Measurements from ENCODE around the gene FNIP2. TPM values are rescaled to one million over a fixed set of nuclear protein-coding genes. Genes with fewer than 3 reads are reported as not detected.
A peak's percentile ranks its signal among the peaks of the same experiment; 100 is the strongest.

FNIP2 gene
- total RNA-seq, 1 experiment from 2014 or later: 0.56 TPM

- H4K20me1 ChIP-seq (ENCODE audit: insufficient read depth, low read depth, low read length): no peaks in the 10 kb centered on the region
- no peak overlapping the region for H3K9ac ChIP-seq (ENCODE audit: low read length)
- H2AFZ ChIP-seq (ENCODE audit: low read length): no peak overlapping the region
- no peaks in the 10 kb centered on the region for H3K27me3 ChIP-seq (ENCODE audit: low read length)
- no peaks in the 10 kb centered on the region for H3K4me1 ChIP-seq (ENCODE audit: low read length)
- no peak for DNase-seq
- no peaks in the 10 kb centered on the region for H3K79me2 ChIP-seq (ENCODE audit: low read length)
- H3K9me3 ChIP-seq (ENCODE audit: low read length): no peaks in the 10 kb centered on the region
- no peaks in the 10 kb centered on the region for H3K9me2 ChIP-seq (replicated peaks; ENCODE audit: insufficient read depth, low read length)
- H3K27ac ChIP-seq (ENCODE audit: low read length): no peak overlapping the region
- H3K36me3 ChIP-seq (ENCODE audit: insufficient read depth, low read length): no peaks in the 10 kb centered on the region
- no peak overlapping the region for H3K4me2 ChIP-seq (ENCODE audit: low read depth, low read length, poor library complexity, severe bottlenecking)
- H3K4me3 ChIP-seq (ENCODE audit: low read length): no peak overlapping the region
These were observed 80.9 kb downstream of the FNIP2 start for GRCh38 chr4:158849681-158850080.

- H3K4me2 ChIP-seq (ENCODE audit: low read depth, low read length, poor library complexity, severe bottlenecking): no peak overlapping the region
- DNase-seq: no peak
- no peaks in the 10 kb centered on the region for H4K20me1 ChIP-seq (ENCODE audit: insufficient read depth, low read depth, low read length)
- no peaks in the 10 kb centered on the region for H3K4me1 ChIP-seq (ENCODE audit: low read length)
- no peaks in the 10 kb centered on the region for H3K36me3 ChIP-seq (ENCODE audit: insufficient read depth, low read length)
- H3K9me2 ChIP-seq (replicated peaks; ENCODE audit: insufficient read depth, low read length): no peaks in the 10 kb centered on the region
- no peak overlapping the region for H3K4me3 ChIP-seq (ENCODE audit: low read length)
- H2AFZ ChIP-seq (ENCODE audit: low read length): no peak overlapping the region
- no peak overlapping the region for H3K27ac ChIP-seq (ENCODE audit: low read length)
- H3K9ac ChIP-seq (ENCODE audit: low read length): no peak overlapping the region
- H3K27me3 ChIP-seq (ENCODE audit: low read length): no peaks in the 10 kb centered on the region
- no peaks in the 10 kb centered on the region for H3K9me3 ChIP-seq (ENCODE audit: low read length)
- no peaks in the 10 kb centered on the region for H3K79me2 ChIP-seq (ENCODE audit: low read length)
These were observed 81.5 kb downstream of the FNIP2 start for GRCh38 chr4:158850371-158850770.

GRCh38 chr4:158850800-158851644, 82.2 kb downstream of the FNIP2 start:
- no peak overlapping the region for H3K4me3 ChIP-seq (ENCODE audit: low read length)
- H3K4me1 ChIP-seq (ENCODE audit: low read length): no peaks in the 10 kb centered on the region
- H3K9me3 ChIP-seq (ENCODE audit: low read length): no peaks in the 10 kb centered on the region
- no peak overlapping the region for H2AFZ ChIP-seq (ENCODE audit: low read length)
- no peaks in the 10 kb centered on the region for H4K20me1 ChIP-seq (ENCODE audit: insufficient read depth, low read depth, low read length)
- H3K27ac ChIP-seq (ENCODE audit: low read length): no peak overlapping the region
- H3K9me2 ChIP-seq (replicated peaks; ENCODE audit: insufficient read depth, low read length): no peaks in the 10 kb centered on the region
- H3K79me2 ChIP-seq (ENCODE audit: low read length): no peaks in the 10 kb centered on the region
- no peaks in the 10 kb centered on the region for H3K36me3 ChIP-seq (ENCODE audit: insufficient read depth, low read length)
- H3K4me2 ChIP-seq (ENCODE audit: low read depth, low read length, poor library complexity, severe bottlenecking): no peak overlapping the region
- H3K27me3 ChIP-seq (ENCODE audit: low read length): no peaks in the 10 kb centered on the region
- no peak overlapping the region for H3K9ac ChIP-seq (ENCODE audit: low read length)
- peak; percentile 72 for DNase-seq

- H3K4me3 ChIP-seq (ENCODE audit: low read length): no peak overlapping the region
- H3K9me2 ChIP-seq (replicated peaks; ENCODE audit: insufficient read depth, low read length): no peaks in the 10 kb centered on the region
- no peak overlapping the region for H3K27ac ChIP-seq (ENCODE audit: low read length)
- H3K4me2 ChIP-seq (ENCODE audit: low read depth, low read length, poor library complexity, severe bottlenecking): no peak overlapping the region
- no peak for DNase-seq
- H4K20me1 ChIP-seq (ENCODE audit: insufficient read depth, low read depth, low read length): no peaks in the 10 kb centered on the region
- H3K79me2 ChIP-seq (ENCODE audit: low read length): no peaks in the 10 kb centered on the region
- no peaks in the 10 kb centered on the region for H3K27me3 ChIP-seq (ENCODE audit: low read length)
- no peak overlapping the region for H3K9ac ChIP-seq (ENCODE audit: low read length)
- no peaks in the 10 kb centered on the region for H3K36me3 ChIP-seq (ENCODE audit: insufficient read depth, low read length)
- no peaks in the 10 kb centered on the region for H3K9me3 ChIP-seq (ENCODE audit: low read length)
- H2AFZ ChIP-seq (ENCODE audit: low read length): no peak overlapping the region
- no peaks in the 10 kb centered on the region for H3K4me1 ChIP-seq (ENCODE audit: low read length)
These were observed 85.4 kb downstream of the FNIP2 start for GRCh38 chr4:158854236-158854635.

GRCh38 chr4:158856852-158857251, 88.0 kb downstream of the FNIP2 start:
- Histone ChIP-seq H3K27me3 (ENCODE audit: low read length) (no peaks in the 10 kb centered on the region), H3K4me3 (ENCODE audit: low read length) (no peak overlapping the region), H3K79me2 (ENCODE audit: low read length) (no peaks in the 10 kb centered on the region), H3K9me3 (ENCODE audit: low read length) (no peaks in the 10 kb centered on the region), H4K20me1 (ENCODE audit: insufficient read depth, low read depth, low read length) (no peaks in the 10 kb centered on the region), H3K9ac (ENCODE audit: low read length) (no peak overlapping the region), H3K4me2 (ENCODE audit: low read depth, low read length, poor library complexity, severe bottlenecking) (no peak overlapping the region), H3K36me3 (ENCODE audit: insufficient read depth, low read length) (no peaks in the 10 kb centered on the region), H2AFZ (ENCODE audit: low read length) (no peak overlapping the region), H3K27ac (ENCODE audit: low read length) (no peak overlapping the region), H3K9me2 (replicated peaks; ENCODE audit: insufficient read depth, low read length) (no peaks in the 10 kb centered on the region), H3K4me1 (ENCODE audit: low read length) (no peaks in the 10 kb centered on the region)
- peak; percentile 75 for DNase-seq

- H3K36me3 ChIP-seq (ENCODE audit: insufficient read depth, low read length): no peaks in the 10 kb centered on the region
- H3K9me2 ChIP-seq (replicated peaks; ENCODE audit: insufficient read depth, low read length): no peaks in the 10 kb centered on the region
- no peak overlapping the region for H3K9ac ChIP-seq (ENCODE audit: low read length)
- H3K27me3 ChIP-seq (ENCODE audit: low read length): no peaks in the 10 kb centered on the region
- H3K79me2 ChIP-seq (ENCODE audit: low read length): no peaks in the 10 kb centered on the region
- no peaks in the 10 kb centered on the region for H3K4me1 ChIP-seq (ENCODE audit: low read length)
- H3K4me3 ChIP-seq (ENCODE audit: low read length): no peak overlapping the region
- H3K27ac ChIP-seq (ENCODE audit: low read length): no peak overlapping the region
- no peaks in the 10 kb centered on the region for H4K20me1 ChIP-seq (ENCODE audit: insufficient read depth, low read depth, low read length)
- no peak overlapping the region for H3K4me2 ChIP-seq (ENCODE audit: low read depth, low read length, poor library complexity, severe bottlenecking)
- no peak for DNase-seq
- H2AFZ ChIP-seq (ENCODE audit: low read length): no peak overlapping the region
- H3K9me3 ChIP-seq (ENCODE audit: low read length): no peaks in the 10 kb centered on the region
These were observed 89.1 kb downstream of the FNIP2 start for GRCh38 chr4:158857951-158858350.

- H3K79me2 ChIP-seq (ENCODE audit: low read length): no peaks in the 10 kb centered on the region
- H3K4me2 ChIP-seq (ENCODE audit: low read depth, low read length, poor library complexity, severe bottlenecking): no peak overlapping the region
- H4K20me1 ChIP-seq (ENCODE audit: insufficient read depth, low read depth, low read length): no peaks in the 10 kb centered on the region
- H3K4me1 ChIP-seq (ENCODE audit: low read length): no peaks in the 10 kb centered on the region
- no peak overlapping the region for H3K4me3 ChIP-seq (ENCODE audit: low read length)
- no peak overlapping the region for H3K9ac ChIP-seq (ENCODE audit: low read length)
- H2AFZ ChIP-seq (ENCODE audit: low read length): no peak overlapping the region
- H3K36me3 ChIP-seq (ENCODE audit: insufficient read depth, low read length): no peaks in the 10 kb centered on the region
- H3K9me3 ChIP-seq (ENCODE audit: low read length): no peaks in the 10 kb centered on the region
- DNase-seq: no peak
- H3K27ac ChIP-seq (ENCODE audit: low read length): no peak overlapping the region
- no peaks in the 10 kb centered on the region for H3K9me2 ChIP-seq (replicated peaks; ENCODE audit: insufficient read depth, low read length)
- no peaks in the 10 kb centered on the region for H3K27me3 ChIP-seq (ENCODE audit: low read length)
These were observed 89.8 kb downstream of the FNIP2 start for GRCh38 chr4:158858410-158859199.

GRCh38 chr4:158859661-158860060, 90.8 kb downstream of the FNIP2 start:
- Histone ChIP-seq H3K79me2 (ENCODE audit: low read length) (no peaks in the 10 kb centered on the region), H3K4me3 (ENCODE audit: low read length) (no peak overlapping the region), H3K9ac (ENCODE audit: low read length) (no peak overlapping the region), H3K4me1 (ENCODE audit: low read length) (no peaks in the 10 kb centered on the region), H3K27me3 (ENCODE audit: low read length) (no peaks in the 10 kb centered on the region), H3K36me3 (ENCODE audit: insufficient read depth, low read length) (no peaks in the 10 kb centered on the region), H3K27ac (ENCODE audit: low read length) (no peak overlapping the region), H3K9me3 (ENCODE audit: low read length) (no peaks in the 10 kb centered on the region), H4K20me1 (ENCODE audit: insufficient read depth, low read depth, low read length) (no peaks in the 10 kb centered on the region), H3K9me2 (replicated peaks; ENCODE audit: insufficient read depth, low read length) (no peaks in the 10 kb centered on the region), H3K4me2 (ENCODE audit: low read depth, low read length, poor library complexity, severe bottlenecking) (no peak overlapping the region), H2AFZ (ENCODE audit: low read length) (no peak overlapping the region)
- no peak for DNase-seq

Measured in Karpas-422 (cell line).